Neural cell (in vitro differentiated cells): ENCODE data around the gene TP53I11. TPM values are rescaled to one million over a fixed set of nuclear protein-coding genes. Genes with fewer than 3 reads are reported as not detected.

Source experiments
- H2AFZ ChIP-seq: fragments of 200-600, 300-800 bp; sonication (generic), shearing (Covaris generic); 2 replicates; pipeline ENCODE4 v1.6.0; 2014; ENCODE audit warnings: low read depth, mild to moderate bottlenecking, antibody characterized with exemption, low read length, moderate library complexity
- H3F3A ChIP-seq: fragments of 200-600 bp; shearing (Covaris generic); 2 replicates; pipeline ENCODE4 v1.6.1; 2016; ENCODE audit warnings: mild to moderate bottlenecking, moderate library complexity, mixed read lengths, antibody characterized with exemption, low read length; ENCODE audit not compliant: insufficient read depth, poor library complexity, severe bottlenecking
- H3K27ac ChIP-seq: fragments of 200-600, 300-800 bp; sonication (generic), shearing (Covaris generic); 2 replicates; pipeline ENCODE4 v1.5.1; 2014; ENCODE audit warnings: mild to moderate bottlenecking, low read length, moderate library complexity
- H3K27me3 ChIP-seq: fragments of 300-800, 200-600 bp; sonication (generic), shearing (Covaris generic); 2 replicates; pipeline ENCODE4 v1.6.0; 2014; ENCODE audit warnings: mild to moderate bottlenecking, low read depth, low read length, moderate library complexity; ENCODE audit not compliant: insufficient read depth
- H3K36me3 ChIP-seq: fragments of 300-800, 200-600 bp; sonication (generic), shearing (Covaris generic); 2 replicates; pipeline ENCODE4 v1.5.1; 2014; ENCODE audit warnings: mild to moderate bottlenecking, antibody characterized with exemption, low read length, moderate library complexity; ENCODE audit not compliant: insufficient read depth
- H3K4me2 ChIP-seq: fragments of 300-800, 200-600 bp; sonication (generic), shearing (Covaris generic); 2 replicates; pipeline ENCODE4 v1.6.0; 2014; ENCODE audit warnings: mild to moderate bottlenecking, low read length
- H3K4me3 ChIP-seq: fragments of 300-800, 200-600 bp; sonication (generic), shearing (Covaris generic); 2 replicates; pipeline ENCODE4 v1.5.1; 2014; ENCODE audit warnings: mild to moderate bottlenecking, low read length, moderate library complexity
- H3K79me2 ChIP-seq: fragments of 200-600 bp; shearing (Covaris generic); replicated peaks from 2 replicates; pipeline ENCODE4 v1.6.0; 2014; ENCODE audit warnings: mild to moderate bottlenecking, low read length, moderate library complexity; ENCODE audit not compliant: insufficient read depth
- H3K9ac ChIP-seq: fragments of 300-800, 200-600 bp; sonication (generic), shearing (Covaris generic); 2 replicates; pipeline ENCODE4 v1.6.1; 2016; ENCODE audit warnings: mild to moderate bottlenecking, low read length, mixed read lengths
- H3K9me2 ChIP-seq: fragments of 200-600 bp; shearing (Covaris generic); 2 replicates; pipeline ENCODE4 v1.6.1; 2016; ENCODE audit warnings: mild to moderate bottlenecking, low read length, mixed read lengths; ENCODE audit not compliant: insufficient read depth
- H3K9me3 ChIP-seq: fragments of 200-600, 300-800 bp; sonication (generic), shearing (Covaris generic); 2 replicates; pipeline ENCODE4 v1.6.1; 2016; ENCODE audit warnings: mild to moderate bottlenecking, mixed run types, low read length, moderate library complexity, mixed read lengths
- H4K20me1 ChIP-seq: fragments of 200-600 bp; shearing (Covaris generic); 2 replicates; pipeline ENCODE4 v1.6.1; 2016; ENCODE audit warnings: mild to moderate bottlenecking, mixed run types; ENCODE audit not compliant: insufficient read depth
- EZH2 ChIP-seq: fragments of 200-600, 300-800 bp; shearing (Covaris generic), sonication (generic); IDR thresholded peaks from 2 replicates; pipeline ENCODE4 v1.6.1; 2014; ENCODE audit warnings: antibody characterized with exemption, low read length, borderline replicate concordance, mild to moderate bottlenecking; ENCODE audit not compliant: insufficient read depth, poor library complexity, severe bottlenecking
- MXI1 ChIP-seq: fragments of 450-650 bp; conservative IDR thresholded peaks from 2 replicates; pipeline ENCODE4 v1.6.1; 2014; ENCODE audit warnings: antibody characterized with exemption, mild to moderate bottlenecking; ENCODE audit not compliant: poor library complexity, severe bottlenecking
- POLR2AphosphoS5 ChIP-seq: IDR thresholded peaks from 2 replicates; pipeline ENCODE4 v1.6.1; 2012
- RAD21 ChIP-seq: fragments of 450-650 bp; conservative IDR thresholded peaks from 2 replicates; pipeline ENCODE4 v1.6.1; 2014; ENCODE audit warnings: antibody characterized with exemption, mild to moderate bottlenecking, moderate library complexity
- REST ChIP-seq: IDR thresholded peaks from 2 replicates; pipeline ENCODE4 v1.6.1; 2012; ENCODE audit warnings: borderline replicate concordance
- SMC3 ChIP-seq: fragments of 450-650 bp; conservative IDR thresholded peaks from 2 replicates; pipeline ENCODE4 v1.6.1; 2014; ENCODE audit warnings: antibody characterized with exemption, mild to moderate bottlenecking, moderate library complexity; ENCODE audit not compliant: poor library complexity
- TAF1 ChIP-seq: IDR thresholded peaks from 2 replicates; pipeline ENCODE4 v1.6.1; 2012; ENCODE audit warnings: low read depth
- polyA plus RNA-seq: library from polyadenylated mRNA; depleted of rRNA; stranded (reverse); fragments of >200 nt; gene quantifications from 2 replicates; pipeline ENCODE4 v1.2.3, GENCODE V29; 2014
- TF ChIP-seq, protein P1 (sequence below): fragments of 450-650 bp; IDR thresholded peaks from 2 replicates; pipeline ENCODE4 v1.5.1; 2014; ENCODE audit warnings: antibody characterized with exemption, mild to moderate bottlenecking, moderate library complexity; ENCODE audit not compliant: poor library complexity, severe bottlenecking

Gene TP53I11
- polyA plus RNA-seq, 1 donor from 2014 or later, result 30.0 TPM

GRCh38 chr11:44905131-44905866, 45.4 kb downstream of the TP53I11 start:
- Histone ChIP-seq H3F3A (no peaks in the 10 kb centered on the region), H3K79me2 (no peaks in the 10 kb centered on the region), H3K36me3 (no peaks in the 10 kb centered on the region), H3K4me3 (no peak overlapping the region), H3K27ac (no peak overlapping the region), H4K20me1 (no peaks in the 10 kb centered on the region), H3K9ac (no peak overlapping the region), H3K4me2 (no peak overlapping the region), H3K9me3 (no peaks in the 10 kb centered on the region), H3K27me3 (no peaks in the 10 kb centered on the region), H2AFZ (no peak overlapping the region), H3K9me2 (no peaks in the 10 kb centered on the region)
- TF ChIP-seq TAF1, result no peak
- no peak for TF ChIP-seq SMC3
- no peak for TF ChIP-seq REST

DNA sequence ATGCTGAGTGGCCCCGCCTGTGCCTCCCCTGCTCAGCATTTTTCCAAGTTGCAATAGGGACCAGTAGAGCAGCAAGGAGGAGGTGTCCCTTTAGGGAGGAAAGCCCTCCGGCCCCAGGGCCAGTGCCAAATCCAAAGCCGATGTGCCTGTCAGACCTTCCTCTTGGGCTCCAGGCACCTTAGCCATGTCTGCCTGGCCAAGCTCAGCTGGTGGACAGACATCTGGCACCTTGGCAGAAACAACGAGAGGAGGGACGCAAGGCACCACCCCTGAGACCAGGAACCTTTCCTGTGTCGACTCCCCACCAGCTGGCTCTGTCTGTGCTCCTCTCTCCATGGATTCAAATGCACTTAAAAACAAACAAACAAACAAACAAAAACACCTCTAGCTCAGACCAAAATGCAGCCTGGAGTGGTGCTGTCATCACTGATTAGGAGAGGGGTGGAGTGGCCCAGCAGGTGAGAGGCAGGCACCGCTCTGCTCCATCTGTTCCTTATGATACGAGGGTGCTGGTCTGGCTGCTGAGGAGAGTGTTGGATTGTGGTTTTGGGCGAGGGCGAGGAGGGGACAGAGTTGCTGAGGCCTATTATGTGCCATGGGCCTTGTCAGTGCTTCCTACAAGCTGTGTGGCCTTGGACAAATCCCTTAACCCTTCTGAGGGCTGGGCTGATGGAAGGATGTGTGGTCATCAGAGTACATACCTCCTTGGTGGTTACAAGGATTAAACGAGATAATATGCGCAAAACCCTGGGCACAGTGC, 46.2 kb downstream of the TP53I11 start:
- Histone ChIP-seq H3K4me2 (no peak overlapping the region), H3K79me2 (no peaks in the 10 kb centered on the region), H3K9me2 (no peaks in the 10 kb centered on the region), H3K9ac (no peak overlapping the region), H3F3A (no peaks in the 10 kb centered on the region), H3K27me3 (no peaks in the 10 kb centered on the region), H4K20me1 (no peaks in the 10 kb centered on the region), H3K27ac (no peak overlapping the region), H2AFZ (no peak overlapping the region), H3K36me3 (no peaks in the 10 kb centered on the region), H3K9me3 (no peaks in the 10 kb centered on the region), H3K4me3 (no peak overlapping the region)
- TF ChIP-seq, protein P1, sequence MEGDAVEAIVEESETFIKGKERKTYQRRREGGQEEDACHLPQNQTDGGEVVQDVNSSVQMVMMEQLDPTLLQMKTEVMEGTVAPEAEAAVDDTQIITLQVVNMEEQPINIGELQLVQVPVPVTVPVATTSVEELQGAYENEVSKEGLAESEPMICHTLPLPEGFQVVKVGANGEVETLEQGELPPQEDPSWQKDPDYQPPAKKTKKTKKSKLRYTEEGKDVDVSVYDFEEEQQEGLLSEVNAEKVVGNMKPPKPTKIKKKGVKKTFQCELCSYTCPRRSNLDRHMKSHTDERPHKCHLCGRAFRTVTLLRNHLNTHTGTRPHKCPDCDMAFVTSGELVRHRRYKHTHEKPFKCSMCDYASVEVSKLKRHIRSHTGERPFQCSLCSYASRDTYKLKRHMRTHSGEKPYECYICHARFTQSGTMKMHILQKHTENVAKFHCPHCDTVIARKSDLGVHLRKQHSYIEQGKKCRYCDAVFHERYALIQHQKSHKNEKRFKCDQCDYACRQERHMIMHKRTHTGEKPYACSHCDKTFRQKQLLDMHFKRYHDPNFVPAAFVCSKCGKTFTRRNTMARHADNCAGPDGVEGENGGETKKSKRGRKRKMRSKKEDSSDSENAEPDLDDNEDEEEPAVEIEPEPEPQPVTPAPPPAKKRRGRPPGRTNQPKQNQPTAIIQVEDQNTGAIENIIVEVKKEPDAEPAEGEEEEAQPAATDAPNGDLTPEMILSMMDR, result no peak
- TF ChIP-seq SMC3, result no peak

DNA sequence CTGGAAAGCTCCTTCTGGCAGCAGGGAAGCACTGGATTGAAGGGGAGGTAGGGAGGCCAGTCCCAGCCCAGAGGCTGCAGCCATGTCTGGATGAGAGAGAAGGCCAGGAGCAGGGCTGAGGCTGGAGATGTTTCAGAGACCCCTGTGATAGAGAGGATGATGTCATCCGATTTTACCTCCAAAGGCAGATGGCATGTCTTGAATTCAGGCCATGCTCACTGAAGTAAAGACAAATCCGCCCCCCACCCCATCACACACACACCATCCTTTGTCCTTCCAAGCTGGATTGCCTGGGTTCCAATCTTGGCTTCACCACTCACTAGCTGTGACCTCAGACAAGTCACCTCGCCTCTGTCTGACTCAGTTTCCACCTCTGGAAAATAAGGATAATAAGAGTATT, 47.2 kb downstream of the TP53I11 start:
- Histone ChIP-seq H4K20me1 (no peaks in the 10 kb centered on the region), H3K27me3 (no peaks in the 10 kb centered on the region), H3K9me3 (no peaks in the 10 kb centered on the region), H3K9ac (no peak overlapping the region), H3F3A (no peaks in the 10 kb centered on the region), H3K4me3 (no peak overlapping the region), H3K79me2 (no peaks in the 10 kb centered on the region), H3K27ac (no peak overlapping the region), H3K36me3 (no peaks in the 10 kb centered on the region), H3K9me2 (no peaks in the 10 kb centered on the region), H3K4me2 (no peak overlapping the region), H2AFZ (no peak overlapping the region)
- TF ChIP-seq, protein P1, result no peak
- TF ChIP-seq POLR2AphosphoS5 (no peak), RAD21 (no peak), MXI1 (no peak), SMC3 (no peak), REST (no peak), EZH2 (no peak), TAF1 (no peak)
